HG03097 (cell line): ENCODE results near the gene RBM44.

Experiments used
- ATAC-seq: cut with Tn5 transposase; IDR thresholded peaks from one replicate; pipeline ENCODE4 v1.9.1; 2021; ENCODE audit not compliant: unreplicated experiment, low FRiP score

RBM44 gene

DNA sequence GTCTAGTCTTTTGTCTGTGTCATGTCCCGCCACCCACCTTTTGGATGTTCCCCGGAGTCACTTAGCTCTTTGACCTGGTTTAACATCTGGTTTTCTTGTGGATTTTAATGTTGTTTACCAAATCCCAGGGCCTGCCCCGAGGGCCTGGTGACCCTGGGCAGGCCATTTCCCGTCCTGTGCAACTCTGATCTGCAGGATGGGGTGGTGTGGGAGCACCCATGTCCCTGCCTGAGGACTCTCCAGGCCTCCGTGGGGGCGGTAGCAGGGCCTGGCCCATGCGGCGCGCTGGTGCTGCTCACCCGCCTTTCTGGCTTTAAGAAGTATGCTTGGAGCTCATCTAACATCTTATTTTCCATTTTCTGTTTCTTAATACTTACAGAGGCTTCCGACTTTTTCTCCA lies 71.5 kb downstream of the RBM44 start:
- ATAC-seq, result no peak

DNA sequence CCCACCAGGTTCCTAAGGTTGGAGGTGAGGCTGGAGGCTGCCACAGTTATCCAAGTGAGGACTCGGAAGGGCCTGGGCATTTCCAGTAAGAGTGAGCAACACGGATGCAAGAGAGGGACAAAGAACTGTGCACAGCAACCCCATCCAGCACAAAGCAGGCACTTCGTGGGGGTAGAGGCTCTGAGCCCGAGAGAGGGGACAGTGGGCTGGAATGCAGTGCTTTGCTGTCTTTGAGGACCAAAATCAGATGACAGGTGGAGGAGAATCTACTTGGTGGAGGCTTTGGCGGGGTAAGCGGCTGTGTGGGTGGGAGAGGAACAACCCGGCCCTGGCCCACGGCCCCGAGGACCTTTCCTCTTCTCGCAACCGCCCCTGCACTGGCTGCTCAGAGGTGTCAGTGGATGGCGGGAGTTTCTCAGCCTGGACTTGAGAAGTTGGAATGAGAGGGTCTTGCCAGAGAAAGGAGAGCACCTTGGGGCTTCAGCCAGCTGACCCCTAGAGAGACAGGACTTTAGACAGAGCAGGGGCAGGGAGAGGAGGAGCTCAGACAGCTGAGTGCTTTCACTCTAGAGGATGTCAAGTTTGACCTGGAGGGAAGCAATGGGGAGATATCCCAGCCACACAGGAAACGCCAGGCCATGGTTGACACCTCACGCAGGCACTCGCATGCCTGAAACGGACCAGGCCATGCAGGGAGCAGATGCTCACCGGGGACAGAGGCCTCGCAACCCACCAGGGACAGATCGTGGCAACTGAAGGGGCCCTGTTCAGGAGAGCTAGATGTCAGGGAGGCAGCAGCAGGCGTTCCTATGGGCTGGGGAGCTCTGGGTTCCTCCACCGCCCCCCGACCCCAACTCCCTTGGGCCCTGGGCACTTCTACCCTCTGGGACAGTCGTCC lies 72.4 kb downstream of the RBM44 start:
- ATAC-seq, result no peak

DNA sequence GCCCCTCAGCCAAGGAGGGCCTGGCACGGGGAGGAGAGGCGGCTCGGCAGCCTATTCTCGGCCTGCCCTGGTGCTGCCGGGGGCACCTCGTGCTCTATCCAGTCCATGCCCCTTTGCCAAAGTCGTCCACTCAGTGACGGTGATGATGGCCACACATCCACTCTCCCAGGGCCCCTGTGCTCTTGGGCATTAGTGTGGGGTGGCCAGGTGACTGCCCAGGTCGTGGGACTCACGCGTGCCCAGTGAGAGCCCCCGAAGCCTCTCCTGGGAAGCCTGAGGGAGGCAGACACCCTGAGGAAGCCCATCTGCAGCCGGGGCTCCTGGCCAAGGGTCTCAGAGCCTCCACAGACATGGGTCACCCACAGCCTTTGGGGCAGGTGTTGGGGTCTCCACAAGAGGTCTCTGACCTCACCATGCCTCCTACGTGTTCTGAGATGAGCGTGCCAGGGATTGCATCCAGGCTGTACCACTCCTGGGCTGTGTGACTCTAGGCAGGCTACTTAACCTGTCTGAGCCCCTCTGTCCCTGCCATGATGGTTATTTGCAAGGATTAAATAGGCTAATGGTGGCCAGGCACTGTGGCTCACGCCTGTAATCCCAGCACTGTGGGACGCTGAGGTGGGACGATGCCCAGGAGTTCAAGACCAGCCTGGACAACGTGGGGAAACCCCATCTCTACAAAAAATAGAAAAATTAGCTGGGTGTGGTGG lies 73.8 kb downstream of the RBM44 start:
- no peak for ATAC-seq

DNA sequence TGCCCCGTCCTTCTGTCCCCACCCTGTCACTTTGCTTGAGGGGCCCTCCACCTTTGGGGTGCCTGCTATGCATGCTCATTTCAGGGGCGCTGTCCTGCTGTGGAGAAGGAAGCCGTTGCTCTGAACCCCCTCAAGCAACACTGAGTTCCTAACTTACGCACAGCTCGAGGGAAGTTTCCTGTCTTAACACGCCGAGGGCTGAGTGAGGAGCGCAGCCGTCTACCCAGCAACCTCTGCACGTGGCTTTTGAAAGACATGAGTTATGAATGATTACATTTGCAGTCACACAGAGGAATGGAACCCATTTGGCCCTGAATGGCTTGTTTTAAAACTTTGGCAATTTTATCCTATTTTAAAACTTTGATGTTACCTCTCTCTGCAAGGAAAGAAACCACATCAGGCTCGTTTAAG lies 74.8 kb downstream of the RBM44 start:
- ATAC-seq, result no peak

DNA sequence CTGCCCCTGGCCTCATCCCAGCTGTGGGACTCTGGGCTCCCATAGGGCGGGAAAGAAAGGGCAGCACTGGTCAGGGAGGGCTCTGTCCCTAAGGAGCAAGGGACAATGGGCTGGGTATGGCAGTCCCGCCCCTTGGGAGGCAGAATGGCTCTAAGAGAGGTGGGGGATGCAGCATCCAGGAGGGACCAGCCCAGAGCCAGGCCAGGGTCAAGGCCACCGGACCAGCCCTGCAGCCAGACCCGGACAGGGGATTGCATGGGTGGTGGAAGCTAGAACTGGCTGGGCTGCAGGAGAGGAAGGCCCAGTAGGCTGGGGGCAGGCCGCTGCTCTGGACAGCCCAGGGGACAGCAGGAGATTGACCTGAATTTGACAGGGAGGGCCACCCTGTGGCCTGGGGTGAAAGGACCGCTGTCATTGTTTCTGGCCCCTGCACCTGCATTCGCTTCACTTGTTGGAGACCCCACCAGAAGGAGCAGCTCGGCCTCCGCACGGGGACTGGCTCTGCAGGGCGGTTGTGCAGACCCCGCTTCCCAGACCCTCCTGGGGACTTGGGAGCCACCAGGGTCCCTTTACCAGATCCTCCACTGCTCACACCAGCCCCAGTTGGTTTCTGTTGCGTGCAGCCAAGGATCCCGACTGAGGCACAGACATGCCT lies 75.4 kb downstream of the RBM44 start:
- ATAC-seq, result no peak

DNA sequence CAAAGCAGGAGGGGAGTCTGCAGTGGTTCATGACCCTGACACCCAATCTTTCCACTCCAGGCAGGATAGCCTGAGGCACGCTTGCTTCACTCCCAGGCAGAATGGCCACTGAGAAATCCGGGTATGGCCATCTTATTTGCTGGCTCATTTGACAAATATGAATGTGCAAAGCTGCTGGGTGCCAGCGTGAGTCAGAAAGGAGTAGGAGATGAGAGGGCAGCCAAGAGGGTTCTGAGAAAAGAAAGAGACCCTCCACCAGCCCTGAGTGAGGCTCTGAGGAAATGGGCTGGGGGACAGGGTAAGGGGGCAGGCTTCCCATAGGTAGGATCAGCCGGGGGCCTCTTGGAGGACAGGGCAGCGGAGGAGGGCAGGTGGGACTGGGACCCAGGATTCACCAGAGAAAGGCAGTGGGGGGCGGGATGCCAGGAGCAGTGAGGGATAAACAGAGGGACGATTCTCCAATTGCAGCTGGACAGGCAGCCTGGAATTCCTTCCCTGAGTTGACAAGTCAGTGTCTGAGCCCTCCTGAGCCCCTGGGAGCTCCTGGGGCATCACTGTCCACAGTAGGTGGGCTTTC lies 76.1 kb downstream of the RBM44 start:
- ATAC-seq, result no peak

DNA sequence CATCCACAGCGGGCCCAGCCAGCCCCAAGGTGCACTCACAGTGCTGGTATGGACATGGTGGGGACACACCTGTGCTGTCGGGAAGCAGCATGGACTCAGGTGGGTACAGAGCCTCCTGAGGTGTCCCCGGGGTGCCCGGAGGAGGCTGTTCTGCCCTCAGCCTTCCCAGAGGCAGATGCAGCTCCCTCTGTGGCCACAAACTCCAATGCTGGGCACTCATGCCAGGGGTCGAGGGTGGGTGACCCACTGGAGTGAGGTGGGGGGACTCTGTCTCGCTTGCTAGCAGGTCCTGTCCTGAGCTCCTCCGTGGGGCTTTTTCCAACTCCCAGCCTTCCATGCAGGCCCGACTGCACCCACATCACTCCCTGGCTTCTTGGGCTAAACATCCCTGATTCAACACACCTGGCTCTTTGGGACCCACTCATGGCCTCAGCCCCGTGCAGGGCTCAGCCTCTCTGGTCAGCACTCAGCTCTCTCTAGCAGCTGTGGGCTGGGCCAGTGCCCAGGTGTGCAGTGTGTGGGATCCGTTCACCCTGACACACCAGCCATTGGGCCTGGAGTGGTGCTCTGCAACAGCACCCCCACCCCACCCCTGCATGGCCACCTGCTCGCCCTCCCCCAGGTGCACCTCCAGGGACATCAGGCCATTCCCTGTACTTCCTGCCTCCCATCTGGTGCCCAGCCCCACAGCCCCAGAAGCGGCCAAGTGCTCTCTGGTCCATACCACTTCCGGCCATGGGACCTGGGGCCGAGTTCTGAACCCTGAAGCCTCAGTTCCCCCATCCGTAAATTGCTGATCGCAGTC lies 76.9 kb downstream of the RBM44 start:
- no peak for ATAC-seq

DNA sequence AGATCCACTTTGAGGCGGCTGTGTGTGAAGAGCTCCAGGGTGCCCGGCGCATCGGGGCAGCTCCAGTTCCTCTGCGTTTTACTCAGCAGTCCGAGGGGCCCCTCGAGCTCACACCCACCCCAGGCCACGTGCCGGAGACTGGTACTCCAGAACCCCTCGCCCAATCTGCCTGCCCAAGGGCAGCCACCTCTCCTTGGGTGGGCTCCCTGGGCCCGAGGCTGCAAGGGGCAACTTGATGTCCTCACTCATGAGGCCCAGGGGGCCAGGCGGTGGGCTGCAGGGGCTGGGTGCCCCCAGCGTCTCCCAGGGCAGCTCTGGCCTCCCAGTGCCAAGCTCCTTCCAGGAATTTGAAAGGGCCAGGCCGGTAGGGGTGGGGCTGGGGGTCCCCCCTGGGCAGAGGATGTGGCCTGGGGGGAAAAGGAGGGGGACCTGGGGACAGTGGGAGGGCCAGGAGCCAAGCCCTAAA lies 77.5 kb downstream of the RBM44 start:
- ATAC-seq, result no peak

DNA sequence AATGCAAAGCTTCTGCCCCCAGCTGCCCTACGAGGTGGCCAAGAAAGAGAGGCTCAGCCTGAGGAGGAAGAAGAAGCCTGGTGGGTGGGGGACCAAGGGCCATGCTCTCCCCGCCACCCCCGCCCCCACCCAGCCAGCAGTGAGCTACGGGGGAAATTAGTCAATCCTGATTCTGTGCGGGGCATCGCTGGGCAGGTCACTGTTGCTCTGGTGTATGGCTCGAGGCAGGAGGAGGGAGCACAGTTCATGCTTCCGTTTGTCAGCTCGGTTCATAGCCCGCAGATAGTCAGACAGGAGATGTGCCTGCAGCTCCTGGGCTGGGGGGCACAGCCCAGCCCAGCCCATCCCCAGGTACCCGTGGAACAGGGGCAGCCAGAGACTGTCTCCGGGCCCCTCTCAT lies 78.0 kb downstream of the RBM44 start:
- ATAC-seq, result no peak

DNA sequence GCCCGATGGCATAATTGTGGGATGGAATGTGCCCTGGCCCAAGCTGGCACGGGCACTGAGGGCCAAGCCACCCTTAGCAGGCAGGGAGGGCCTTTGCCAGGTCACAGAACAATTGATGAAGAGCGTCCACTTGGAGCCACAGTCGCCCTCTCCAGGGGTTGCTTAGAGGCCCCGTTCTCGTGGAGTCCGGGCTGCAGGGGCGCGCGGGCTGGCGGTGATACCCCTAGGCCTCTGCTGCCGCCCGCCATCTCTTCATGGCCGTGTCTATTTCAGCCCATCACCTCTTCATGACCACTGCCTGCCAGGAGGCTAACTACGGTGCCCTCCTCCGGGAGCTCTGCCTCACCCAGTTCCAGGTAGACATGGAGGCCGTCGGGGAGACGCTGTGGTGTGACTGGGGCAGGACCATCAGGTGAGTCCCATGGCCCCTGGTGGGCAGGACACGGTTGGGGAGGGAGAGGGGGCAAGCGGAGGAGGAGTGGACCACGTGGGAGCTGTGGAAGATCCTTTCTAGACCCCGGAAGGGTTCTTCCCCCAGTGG lies 78.4 kb downstream of the RBM44 start:
- ATAC-seq, result no peak

DNA sequence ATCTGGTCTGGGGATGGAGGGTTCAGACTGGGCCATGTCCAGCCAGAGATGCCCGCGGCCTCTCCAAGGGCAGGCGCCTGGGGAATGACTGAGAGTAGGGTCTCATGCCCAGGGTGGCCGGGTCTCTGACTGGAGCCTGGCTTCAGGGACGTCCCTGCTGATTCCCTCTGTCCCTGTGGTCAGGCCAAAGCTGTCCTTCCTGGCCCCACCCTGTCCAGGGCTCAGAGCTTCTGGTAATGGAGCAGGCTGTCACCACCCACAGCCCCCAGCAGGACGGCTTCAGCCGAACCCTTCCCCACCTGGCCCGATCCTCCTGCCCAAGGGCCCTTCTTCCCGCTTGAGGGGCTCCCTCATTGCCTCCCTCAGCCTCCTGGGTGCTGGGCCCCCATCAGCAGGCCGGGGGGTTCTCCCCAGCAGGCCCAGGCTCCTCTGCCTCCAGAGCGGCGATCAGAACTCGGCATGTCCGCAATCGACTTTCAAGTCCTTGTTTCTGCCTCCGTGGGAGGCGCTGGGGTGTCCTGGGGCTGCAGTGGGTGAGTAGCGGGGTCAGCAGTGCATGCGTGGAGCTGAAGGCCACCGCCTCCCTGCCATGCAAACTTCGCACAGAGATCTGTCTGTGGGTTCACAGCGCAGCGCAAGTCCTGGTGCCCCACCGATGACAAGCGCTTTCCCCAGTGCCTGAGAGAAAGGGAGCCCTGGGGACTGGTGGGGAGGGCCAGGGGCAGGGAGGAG lies 79.2 kb downstream of the RBM44 start:
- ATAC-seq, result no peak

DNA sequence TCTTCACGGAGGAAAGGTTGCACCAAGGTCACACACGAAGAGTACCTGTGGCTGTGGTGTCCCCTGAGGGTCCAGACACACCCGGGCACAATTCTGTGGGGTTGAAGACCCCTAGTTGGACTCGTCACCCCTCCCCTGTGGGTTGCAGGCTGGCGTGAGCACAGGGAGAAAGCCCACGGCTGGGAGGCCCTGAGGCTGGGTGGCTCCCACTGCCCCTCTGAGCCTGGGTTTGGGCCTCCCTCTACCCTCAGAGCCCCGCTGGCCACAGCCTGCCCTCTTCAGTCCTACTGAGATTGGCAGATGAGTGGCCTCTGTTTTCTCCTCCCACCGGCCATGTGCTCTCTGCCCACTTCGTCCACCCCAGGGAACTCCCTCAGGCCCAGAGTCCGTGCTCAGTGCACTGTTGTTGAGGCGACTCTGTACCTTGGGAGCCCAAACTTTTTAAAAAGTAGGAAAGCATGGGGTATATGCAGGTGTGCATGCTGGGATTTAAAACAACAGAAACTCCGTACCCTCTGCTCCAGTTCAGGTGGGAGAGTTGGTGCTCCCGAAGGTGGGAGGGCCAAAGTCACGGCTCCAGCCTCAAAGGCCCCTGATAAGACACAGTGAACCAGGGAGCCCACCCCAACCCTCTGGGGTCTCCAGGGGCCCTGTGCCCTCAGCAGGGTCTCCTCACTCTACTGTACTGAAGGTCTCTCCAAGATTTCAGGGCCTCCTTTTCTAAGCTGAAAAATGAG lies 79.9 kb downstream of the RBM44 start:
- no peak for ATAC-seq

DNA sequence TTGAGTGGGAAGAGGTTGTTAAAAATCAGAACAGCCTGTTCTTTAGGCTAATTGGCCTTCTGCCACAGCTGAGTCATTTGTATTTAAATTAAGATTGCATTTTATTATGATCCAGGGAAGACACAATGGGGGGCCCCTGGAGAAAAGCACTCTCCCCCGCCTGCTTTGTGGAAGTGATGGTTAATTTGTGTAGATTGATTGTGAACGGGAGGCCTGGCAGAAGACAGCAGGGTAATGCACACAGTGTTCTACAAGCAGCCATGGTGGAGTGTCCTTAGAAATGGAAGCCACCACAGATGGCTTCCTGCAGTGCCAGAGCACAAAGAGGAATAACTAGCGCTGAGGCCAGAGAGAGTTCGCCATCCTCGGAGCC lies 80.5 kb downstream of the RBM44 start:
- ATAC-seq, result no peak

DNA sequence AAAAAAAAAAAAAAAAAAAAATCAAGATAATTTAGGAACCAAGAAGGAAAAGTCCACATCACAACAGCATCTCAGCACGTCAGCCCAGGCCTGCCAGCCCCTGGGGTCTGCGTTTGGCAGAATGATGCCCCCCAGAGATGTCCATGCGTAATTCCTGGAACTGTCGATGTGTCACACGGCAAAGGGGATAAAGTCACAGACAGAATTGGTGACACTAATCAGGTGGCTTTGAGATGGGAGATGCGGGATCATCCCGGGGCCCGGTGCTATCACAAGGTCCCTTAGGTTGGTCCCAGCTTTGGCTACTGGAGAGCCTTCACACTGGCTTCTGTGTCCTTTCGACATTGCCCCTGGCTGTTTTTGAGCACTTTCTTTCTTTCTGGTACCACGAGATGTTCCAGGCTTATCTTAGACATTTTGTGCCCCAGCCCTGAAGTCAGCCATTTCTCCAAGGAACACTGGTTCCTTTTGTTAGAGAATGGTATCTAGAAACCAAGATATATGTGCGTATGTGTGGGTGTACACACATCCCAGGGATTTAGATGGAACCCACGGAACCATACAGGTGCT lies 81.5 kb downstream of the RBM44 start:
- ATAC-seq, result no peak

DNA sequence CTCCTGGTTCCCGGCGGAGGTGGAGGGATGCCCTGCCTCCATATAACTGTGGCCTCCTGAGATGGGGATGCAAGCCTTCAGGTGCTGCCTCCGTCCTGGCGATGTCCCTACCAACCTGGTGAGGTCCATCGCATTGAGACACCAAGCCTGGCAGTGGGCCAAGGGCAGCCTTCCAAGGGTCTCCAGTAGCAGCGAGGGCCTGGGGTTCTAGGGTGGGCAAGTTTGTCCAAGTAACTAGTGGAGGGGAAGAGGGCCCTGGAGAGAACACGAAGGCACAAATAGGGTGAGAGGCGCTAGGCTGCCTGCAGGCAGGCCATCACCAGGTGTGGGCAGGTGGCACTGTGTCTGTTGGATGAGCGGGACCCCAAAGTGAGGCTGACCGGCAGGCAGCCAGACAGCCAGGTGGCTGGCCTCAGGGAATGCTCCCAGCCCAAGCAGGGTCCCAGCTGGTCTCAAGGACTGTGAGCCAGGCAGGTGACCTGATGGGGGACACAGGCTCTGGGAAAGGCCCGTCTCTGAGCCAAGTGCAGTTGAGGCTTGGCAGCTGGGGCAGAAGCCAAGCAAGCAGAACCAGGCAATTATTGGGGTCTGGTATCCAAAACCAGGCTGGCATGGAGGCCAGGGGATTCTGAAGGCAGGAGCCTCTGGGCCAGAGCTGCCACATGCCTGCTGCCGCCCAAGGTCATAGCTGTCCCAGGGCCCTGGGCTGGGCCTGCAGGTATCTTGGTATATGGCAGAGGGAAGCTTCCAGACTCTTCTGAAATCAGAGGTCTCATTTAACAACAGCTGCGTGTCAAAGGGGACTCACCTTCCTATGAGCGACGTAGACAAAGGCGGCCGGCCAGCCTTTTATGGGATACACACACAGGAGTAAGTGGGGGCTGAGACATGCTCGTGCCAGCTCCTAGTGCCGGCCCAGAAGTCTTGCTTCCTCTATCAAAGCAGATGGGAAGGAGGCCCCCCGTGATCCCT lies 84.2 kb downstream of the RBM44 start:
- no peak for ATAC-seq

DNA sequence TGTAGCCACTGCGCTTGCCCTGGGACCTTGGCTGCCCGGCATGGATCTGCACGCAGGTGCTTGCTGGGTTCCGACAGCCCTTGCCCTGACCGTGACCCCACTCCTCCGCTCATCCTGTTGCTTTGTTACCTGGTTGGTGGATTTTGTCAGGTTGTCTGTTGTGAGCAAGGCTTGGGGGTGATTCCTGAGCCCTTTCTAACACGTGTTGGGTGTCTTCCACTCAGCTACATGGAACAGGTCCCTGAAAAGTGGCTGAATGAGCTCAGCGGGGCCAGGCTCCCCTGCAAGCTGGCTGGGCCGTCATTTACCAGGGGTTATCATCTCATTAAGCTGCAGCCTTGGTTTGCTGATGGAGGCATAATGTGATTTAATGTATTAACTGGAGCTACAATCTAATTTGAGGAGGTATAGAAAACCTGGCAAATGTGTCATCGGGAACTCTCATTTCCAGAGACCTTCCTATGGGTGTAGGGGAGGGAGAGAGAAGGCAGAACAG lies 85.4 kb downstream of the RBM44 start:
- no peak for ATAC-seq

DNA sequence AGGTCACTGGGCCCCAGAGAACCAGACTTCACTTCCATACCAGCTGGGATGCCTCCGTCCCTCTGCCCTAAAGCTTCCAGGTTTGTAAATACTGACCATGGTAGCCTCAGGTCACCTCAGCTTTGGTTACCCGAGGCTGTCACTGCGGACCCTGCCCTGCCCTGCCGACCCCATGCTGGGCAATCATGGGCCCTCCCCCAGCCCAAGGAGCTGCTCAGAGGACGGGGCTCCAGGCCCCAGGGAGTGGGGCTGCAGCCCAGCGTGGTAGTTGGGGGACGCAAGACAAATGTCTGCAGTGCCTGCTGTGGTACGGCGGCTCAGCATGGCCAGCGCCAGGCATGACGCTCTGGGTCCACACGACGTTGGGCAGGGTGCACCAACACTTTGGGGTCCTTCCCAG lies 86.1 kb downstream of the RBM44 start:
- no peak for ATAC-seq
